H1 (cell line): ENCODE measurements around the gene APBA2. TPM values are rescaled to one million over a fixed set of nuclear protein-coding genes. Genes with fewer than 3 reads are reported as not detected.

Experiments used
- CTCF ChIA-PET: fragments of 300-600 bp; sonication (Branson Sonifier 250); formaldehyde crosslinking; loops from one replicate; lab custom pipeline; 2021; ENCODE audit not compliant: partially characterized antibody; lab: Charles Lee
- POLR2A ChIA-PET: fragments of 300-600 bp; sonication (Branson Sonifier 250); formaldehyde crosslinking; loops from one replicate; lab custom pipeline; 2021; ENCODE audit warnings: inconsistent platforms; ENCODE audit not compliant: partially characterized antibody; lab: Charles Lee
- DNase-seq, 2 experiments: peaks; one replicate each; pipeline versions ENCODE4 v3.0.0 to v3.0.0-alpha.2; 2010 to 2022; ENCODE audit warnings: low spot score in 2 of 2, low read depth in 1 of 2, mixed read lengths in 1 of 2
- FAIRE-seq: peaks from 2 replicates; lab custom pipeline; 2011; peaks lifted over from hg19 to GRCh38; lab: Jason Lieb, UNC
- H2AFZ ChIP-seq: 2 replicates; pipeline ENCODE4 v1.8.1; 2012; ENCODE audit warnings: low read length, inconsistent platforms
- H2AK5ac ChIP-seq: 2 replicates; pipeline ENCODE4 v1.6.1; 2013; ENCODE audit warnings: low read depth, low read length
- H2BK120ac ChIP-seq: replicated peaks from 2 replicates; pipeline ENCODE3; 2013; ENCODE audit warnings: low read depth, low read length, inconsistent platforms
- H2BK12ac ChIP-seq: 2 replicates; pipeline ENCODE4 v1.6.1; 2013; ENCODE audit warnings: low read depth, low read length
- H2BK15ac ChIP-seq: 2 replicates; pipeline ENCODE4 v1.6.1; 2013; ENCODE audit warnings: low read length
- H2BK20ac ChIP-seq: 2 replicates; pipeline ENCODE4 v1.6.1; 2013; ENCODE audit warnings: low read length
- H2BK5ac ChIP-seq: 2 replicates; pipeline ENCODE4 v1.6.1; 2013; ENCODE audit warnings: low read depth, low read length
- H3K14ac ChIP-seq: 2 replicates; pipeline ENCODE4 v1.6.1; 2013; ENCODE audit warnings: inconsistent platforms; ENCODE audit not compliant: insufficient read length
- H3K18ac ChIP-seq: 2 replicates; pipeline ENCODE4 v1.6.1; 2013; ENCODE audit warnings: low read length; ENCODE audit errors: extremely low read depth
- H3K23ac ChIP-seq: 2 replicates; pipeline ENCODE4 v1.6.1; 2013; ENCODE audit warnings: inconsistent platforms; ENCODE audit not compliant: insufficient read length
- H3K23me2 ChIP-seq: 2 replicates; pipeline ENCODE4 v1.6.1; 2013; ENCODE audit warnings: low read depth, low read length
- H3K27ac ChIP-seq: 2 replicates; pipeline ENCODE4 v1.6.1; 2011; ENCODE audit warnings: low read depth, low read length, inconsistent platforms
- H3K27me3 ChIP-seq, 4 experiments: replicated peaks in 1 of 4; 1 replicate in 1 of 4; 2 replicates in 3 of 4; pipeline versions ENCODE4 v1.6.1 to v1.8.1; 2011 to 2013; ENCODE audit warnings: low read length in 3 of 4, mild to moderate bottlenecking in 3 of 4, inconsistent platforms in 2 of 4, mixed read lengths in 2 of 4, moderate library complexity in 1 of 4; ENCODE audit not compliant: control insufficient read depth in 3 of 4, insufficient read depth in 3 of 4; ENCODE audit errors: extremely low read depth in 1 of 4
- H3K36me3 ChIP-seq, 4 experiments: 2 replicates each; pipeline versions ENCODE4 v1.6.1 to v1.8.1; 2011 to 2013; ENCODE audit warnings: mild to moderate bottlenecking in 4 of 4, low read length in 3 of 4, moderate library complexity in 2 of 4, control low read depth in 1 of 4, inconsistent platforms in 1 of 4; ENCODE audit not compliant: insufficient read depth in 4 of 4, control insufficient read depth in 2 of 4
- H3K4ac ChIP-seq: replicated peaks from 2 replicates; pipeline ENCODE3; 2013; ENCODE audit warnings: low read length, low read depth, mixed read lengths, inconsistent platforms; ENCODE audit not compliant: insufficient read length
- H3K4me1 ChIP-seq, 4 experiments: replicated peaks in 1 of 4; 1 replicate in 1 of 4; 2 replicates in 3 of 4; pipeline versions ENCODE4 v1.6.1 to v1.8.1; 2011 to 2013; ENCODE audit warnings: low read length in 3 of 4, inconsistent platforms in 2 of 4, mixed read lengths in 1 of 4; ENCODE audit not compliant: insufficient read depth in 4 of 4, control insufficient read depth in 3 of 4
- H3K4me2 ChIP-seq, 2 experiments: 2 replicates each; pipeline versions ENCODE4 v1.6.1 to v1.8.1; 2011 to 2013; ENCODE audit warnings: low read depth in 2 of 2, low read length in 2 of 2, control low read depth in 1 of 2, inconsistent platforms in 1 of 2, mild to moderate bottlenecking in 1 of 2; ENCODE audit not compliant: insufficient read depth in 1 of 2
- H3K4me3 ChIP-seq, 4 experiments: fragments of 200-600, 300-600 bp in 1 of 4; sonication (generic), shearing (Covaris generic), sonication (Bioruptor Twin) in 1 of 4; 2 replicates each; pipeline versions ENCODE4 v1.5.1 to v1.8.1; 2011 to 2016; ENCODE audit warnings: low read length in 4 of 4, low read depth in 3 of 4, control low read depth in 2 of 4, inconsistent platforms in 2 of 4, mild to moderate bottlenecking in 2 of 4, mixed read lengths in 1 of 4, moderate library complexity in 1 of 4; ENCODE audit not compliant: insufficient read depth in 2 of 4; ENCODE audit errors: extremely low read depth in 1 of 4
- H3K56ac ChIP-seq: replicated peaks from 2 replicates; pipeline ENCODE3; 2013; ENCODE audit warnings: low read depth, mild to moderate bottlenecking, mixed read lengths, low read length, inconsistent platforms; ENCODE audit not compliant: insufficient read length
- H3K79me1 ChIP-seq: 2 replicates; pipeline ENCODE4 v1.6.1; 2013; ENCODE audit warnings: low read depth, low read length, control low read depth
- H3K79me2 ChIP-seq, 2 experiments: 2 replicates each; pipeline versions ENCODE4 v1.6.1 to v1.8.1; 2012 to 2013; ENCODE audit warnings: low read length in 2 of 2, mild to moderate bottlenecking in 2 of 2, inconsistent platforms in 1 of 2; ENCODE audit not compliant: insufficient read depth in 2 of 2, control insufficient read depth in 1 of 2
- H3K9ac ChIP-seq, 4 experiments: replicated peaks in 1 of 4; 1 replicate in 1 of 4; 2 replicates in 3 of 4; pipeline versions ENCODE4 v1.6.1 to v1.8.1; 2011 to 2013; ENCODE audit warnings: low read depth in 3 of 4, low read length in 3 of 4, control low read depth in 2 of 4, mild to moderate bottlenecking in 2 of 4, moderate library complexity in 2 of 4, inconsistent platforms in 1 of 4; ENCODE audit errors: extremely low read depth in 1 of 4
- H3K9me3 ChIP-seq, 2 experiments: 2 replicates each; pipeline versions ENCODE4 v1.6.1 to v1.8.1; 2012 to 2013; ENCODE audit warnings: mild to moderate bottlenecking in 2 of 2, moderate library complexity in 2 of 2, control low read depth in 1 of 2, inconsistent platforms in 1 of 2, low read depth in 1 of 2, low read length in 1 of 2, mixed read lengths in 1 of 2; ENCODE audit not compliant: insufficient read depth in 2 of 2
- H4K20me1 ChIP-seq, 2 experiments: replicated peaks in 1 of 2; 2 replicates each; pipeline versions ENCODE3 to v1.8.1; 2011 to 2013; ENCODE audit warnings: inconsistent platforms in 2 of 2, low read length in 2 of 2, mild to moderate bottlenecking in 1 of 2; ENCODE audit not compliant: insufficient read depth in 2 of 2, control insufficient read depth in 1 of 2
- H4K5ac ChIP-seq: 2 replicates; pipeline ENCODE4 v1.6.1; 2013; ENCODE audit warnings: low read length, low read depth, mixed read lengths, inconsistent platforms; ENCODE audit not compliant: insufficient read length
- H4K8ac ChIP-seq: 2 replicates; pipeline ENCODE4 v1.8.0; 2013; ENCODE audit warnings: mild to moderate bottlenecking, moderate library complexity, low read length, inconsistent platforms; ENCODE audit not compliant: insufficient read depth; ENCODE audit errors: extremely low read depth
- H4K91ac ChIP-seq: replicated peaks from 2 replicates; pipeline ENCODE3; 2013; ENCODE audit warnings: low read length, mixed read lengths, inconsistent platforms; ENCODE audit not compliant: insufficient read length
- SRF ChIP-seq: IDR thresholded peaks from 2 replicates; pipeline ENCODE4 v1.6.1; 2011; ENCODE audit warnings: mild to moderate bottlenecking, low read depth, low read length, moderate library complexity
- TCF12 ChIP-seq: IDR thresholded peaks from 2 replicates; pipeline ENCODE4 v1.6.1; 2011; ENCODE audit warnings: low read depth, mild to moderate bottlenecking, low read length
- WGBS, 2 experiments: shearing (Covaris generic) in 1 of 2; methylation state at CpG; one replicate each; pipeline versions ENCODE4 v1.1.6 to v1.1.7; 2013 to 2015; ENCODE audit warnings: low lambda C conversion rate in 2 of 2, mixed read lengths in 2 of 2, inconsistent platforms in 1 of 2, low coverage in 1 of 2, missing lambda C conversion rate in 1 of 2; ENCODE audit not compliant: insufficient replicate concordance in 2 of 2, insufficient coverage in 1 of 2, insufficient read length in 1 of 2; ENCODE audit errors: extremely low coverage in 1 of 2, missing lambda C conversion rate in 1 of 2; 5-methylcytosine and 5-hydroxymethylcytosine counted together
- polyA plus RNA-seq, 7 experiments: library from polyadenylated mRNA; depleted of rRNA in 3 of 7; stranded (reverse) in 5 of 7; unstranded in 2 of 7; fragments of >200 nt in 5 of 7; fragments of 200-250 nt in 2 of 7; gene quantifications; 1 replicate in 5 of 7; 2 replicates in 1 of 7; 4 replicates in 1 of 7; pipeline versions ENCODE4 v1.2.1 to v1.2.3, GENCODE V29; 2011 to 2013; ENCODE audit warnings: missing spikeins in 2 of 7, mixed read lengths in 2 of 7
- total RNA-seq: library from RNA; stranded (reverse); fragmentation: NEBNext Ultra II Directional; extraction: Animal tissue kit (Norgen Biotek cat#: 25700); gene quantifications from 2 replicates; pipeline ENCODE4 v1.2.1, GENCODE V29; 2021

The APBA2 gene
- total and polyA plus RNA-seq, 2 of the 8 experiments (the other 6 are each of a cell fraction or from before 2014, with no cell fraction given) = 15.5 to 19.0 TPM

- Histone ChIP-seq H4K8ac (peak overlapping the region; percentile 91), H3K27me3 (no peaks in the 10 kb centered on the region), H2BK12ac (peak overlapping the region; percentile 96; the same call in 1 of the 2 replicates), H4K91ac (peak overlapping the region; percentile 15), H2BK20ac (peak overlapping the region; percentile 74), H3K36me3 (no peaks in the 10 kb centered on the region), H2BK15ac (peak overlapping the region; percentile 98; the same call in 1 of the 2 replicates), H3K79me2 (no peaks in the 10 kb centered on the region), H3K4ac (peak overlapping the region; percentile 44), H3K4me1 (peaks cover 0 to 12% (median 8%) of the 10 kb centered on the region in 4 experiments; a peak in 6 of 7 replicates), H3K9ac (no peak overlapping the region), H3K79me1 (no peaks in the 10 kb centered on the region), H3K4me2 (peak overlapping the region; percentile 70 to 86), H3K23me2 (peaks cover 9% of the 10 kb centered on the region), H3K23ac (no peak overlapping the region), H3K9me3 (no peaks in the 10 kb centered on the region), H4K5ac (no peak overlapping the region), H2AFZ (peak overlapping the region; percentile 94; the same call in 1 of the 2 replicates), H4K20me1 (peaks cover 0 to 2% of the 10 kb centered on the region in 2 experiments), H3K56ac (no peak overlapping the region), H2AK5ac (peak overlapping the region; percentile 82; the same call in 1 of the 2 replicates), H3K14ac (no peak overlapping the region), H2BK5ac (peak overlapping the region; percentile 88; the same call in 1 of the 2 replicates), H3K4me3 (peak overlapping the region; percentile 40 to 58 (median 46); a peak in 6 of 8 replicates), H3K18ac (peak overlapping the region; percentile 80), H2BK120ac (peak overlapping the region; percentile 73), H3K27ac (no peak overlapping the region)
- FAIRE-seq (no peak), DNase-seq (no peak)
- CTCF ChIA-PET = interaction anchor here (0.5 to 7.5 kb wide), 47 partner anchors 9 to 527 kb away, joined by 3 to 88 read pairs (median 4); no protein-coding TSS in a partner anchor
- TF ChIP-seq SRF = no peak
- TF ChIP-seq TCF12 = 0 out of 2 replicates have a peak, but pooled peaks have one; percentile 58
- 60% methylated on average over 15 of the region's 15 CpGs; no CpG with 5 or more reads in 1 of the 2 experiments for WGBS, 2 experiments
- POLR2A ChIA-PET = interaction anchor here (0.6 to 1.4 kb wide), 3 partner anchors 18 to 66 kb away, joined by 3 to 4 read pairs (median 3); no protein-coding TSS in a partner anchor
These were observed 254.9 kb downstream of the APBA2 start for GRCh38 chr15:29140475-29141307.
